Measurements from ENCODE around the gene RUNX2.

DNA sequence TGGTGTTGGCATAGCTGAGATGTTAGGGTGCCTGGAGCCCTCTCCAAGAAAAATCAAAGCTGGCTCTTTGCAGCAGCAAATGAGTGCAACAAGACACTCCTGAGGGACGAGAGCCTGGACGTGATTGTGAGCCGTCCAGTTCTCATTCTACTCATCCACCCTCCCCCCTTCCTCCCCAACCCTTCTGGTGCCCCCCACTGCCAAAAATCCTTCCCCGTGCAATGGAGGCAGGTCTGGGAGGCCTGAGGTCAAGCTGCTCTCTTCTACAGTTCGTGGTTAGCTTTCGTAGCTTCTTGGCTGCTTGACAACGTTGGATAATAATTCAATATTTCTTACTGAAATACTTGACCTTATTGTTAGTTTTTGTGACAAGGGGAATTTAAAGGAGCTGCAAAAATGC is 234.9 kb downstream of the RUNX2 start:
- TF ChIP-seq, protein P1, sequence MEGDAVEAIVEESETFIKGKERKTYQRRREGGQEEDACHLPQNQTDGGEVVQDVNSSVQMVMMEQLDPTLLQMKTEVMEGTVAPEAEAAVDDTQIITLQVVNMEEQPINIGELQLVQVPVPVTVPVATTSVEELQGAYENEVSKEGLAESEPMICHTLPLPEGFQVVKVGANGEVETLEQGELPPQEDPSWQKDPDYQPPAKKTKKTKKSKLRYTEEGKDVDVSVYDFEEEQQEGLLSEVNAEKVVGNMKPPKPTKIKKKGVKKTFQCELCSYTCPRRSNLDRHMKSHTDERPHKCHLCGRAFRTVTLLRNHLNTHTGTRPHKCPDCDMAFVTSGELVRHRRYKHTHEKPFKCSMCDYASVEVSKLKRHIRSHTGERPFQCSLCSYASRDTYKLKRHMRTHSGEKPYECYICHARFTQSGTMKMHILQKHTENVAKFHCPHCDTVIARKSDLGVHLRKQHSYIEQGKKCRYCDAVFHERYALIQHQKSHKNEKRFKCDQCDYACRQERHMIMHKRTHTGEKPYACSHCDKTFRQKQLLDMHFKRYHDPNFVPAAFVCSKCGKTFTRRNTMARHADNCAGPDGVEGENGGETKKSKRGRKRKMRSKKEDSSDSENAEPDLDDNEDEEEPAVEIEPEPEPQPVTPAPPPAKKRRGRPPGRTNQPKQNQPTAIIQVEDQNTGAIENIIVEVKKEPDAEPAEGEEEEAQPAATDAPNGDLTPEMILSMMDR (IDR thresholded peaks at IDR 0.05) = no peak
- TF ChIP-seq POLR2A (IDR thresholded peaks at IDR 0.05) = no peak
- no peak for TF ChIP-seq POLR2AphosphoS5 (IDR thresholded peaks at IDR 0.05)

Measured in breast epithelium (tissue), 3 donors.